ENCODE measurements around the gene LTB4R.

DNA sequence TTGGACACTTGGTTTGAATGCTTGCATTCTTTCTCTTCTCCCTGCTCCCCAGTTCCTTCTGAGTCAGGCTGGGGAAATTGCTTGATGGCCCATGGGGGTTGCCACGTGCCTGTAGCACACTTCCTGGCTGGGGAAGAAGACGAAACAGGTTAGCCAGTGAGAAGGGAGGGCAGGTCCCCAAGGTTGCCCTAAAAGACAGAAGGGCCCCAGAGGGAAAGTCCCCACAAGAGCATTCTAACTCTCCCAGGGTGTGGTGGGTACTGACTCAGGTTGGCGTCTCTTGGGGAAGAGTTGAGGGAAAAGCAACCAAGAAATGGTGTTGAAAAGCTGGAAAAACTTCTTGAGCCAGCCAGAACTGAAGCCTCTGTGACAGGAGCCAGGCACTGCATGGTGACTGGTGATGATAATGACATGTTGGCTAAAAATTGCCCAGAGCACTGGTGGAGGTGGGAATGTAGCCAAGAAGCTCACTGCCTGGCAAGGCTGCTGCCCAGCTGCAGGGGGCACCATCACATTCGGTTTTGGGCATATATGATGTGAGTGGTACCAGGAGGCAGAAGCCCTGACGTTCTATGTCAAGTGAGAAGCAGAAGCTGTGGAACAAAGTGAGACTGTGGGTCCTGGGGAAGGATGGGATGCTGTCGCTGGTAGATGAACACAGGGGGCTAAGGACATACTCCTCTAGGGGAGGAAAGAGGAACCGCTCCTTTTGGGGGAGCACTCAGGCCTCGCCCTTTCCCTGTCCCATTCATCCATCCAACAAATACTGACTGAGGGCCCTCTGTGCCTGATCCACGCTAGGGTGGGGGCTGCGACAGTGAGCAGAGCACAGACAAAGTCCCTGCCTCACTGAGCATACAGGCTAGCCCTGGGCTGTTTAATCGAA is 31.8 kb upstream of the LTB4R start:
- TF ChIP-seq CTCF (IDR thresholded peaks at IDR 0.05) = peak in 1 of 2 donors; percentile 30
- TF ChIP-seq POLR2A (IDR thresholded peaks at IDR 0.05) = no peak
- no peak for TF ChIP-seq POLR2AphosphoS5 (IDR thresholded peaks at IDR 0.05)
- TF ChIP-seq EP300 (IDR thresholded peaks at IDR 0.05) = no peak
